Activated B cell treated with CpG ODN at 0.5 μM for 24 hours (primary cell): ENCODE measurements around the gene ILDR2. TPM values are rescaled to one million over a fixed set of nuclear protein-coding genes. Genes with fewer than 3 reads are reported as not detected.

Experiments
- ATAC-seq: fragments of 200-7000 bp; cut with Tn5 transposase; one replicate; pipeline ENCODE4 v1.10.0; 2021; ENCODE audit warnings: low read depth, mild to moderate bottlenecking, moderate library complexity
- CTCF ChIA-PET: fragments of 350-600 bp; sonication (Branson Sonifier 250); formaldehyde crosslinking; loops from one replicate; lab custom pipeline; 2021; ENCODE audit warnings: antibody characterized with exemption; lab: Charles Lee
- POLR2A ChIA-PET: fragments of 350-600 bp; sonication (Branson Sonifier 250); formaldehyde crosslinking; loops from one replicate; lab custom pipeline; 2021; ENCODE audit warnings: antibody characterized with exemption; lab: Charles Lee
- DNase-seq: peaks from one replicate; pipeline ENCODE4 v3.0.0; 2022
- H3K27ac Mint-ChIP-seq: one replicate; pipeline ENCODE4 v1.8.0; 2020; ENCODE audit warnings: mixed read lengths
- H3K27me3 Mint-ChIP-seq: one replicate; pipeline ENCODE4 v1.8.0; 2021; ENCODE audit warnings: mixed read lengths
- H3K36me3 Mint-ChIP-seq: one replicate; pipeline ENCODE4 v1.8.0; 2021; ENCODE audit warnings: low read depth, mixed read lengths
- H3K4me1 Mint-ChIP-seq: one replicate; pipeline ENCODE4 v1.8.0; 2021; ENCODE audit warnings: mixed read lengths
- H3K4me3 Mint-ChIP-seq: one replicate; pipeline ENCODE4 v1.8.0; 2020; ENCODE audit warnings: mild to moderate bottlenecking, mixed read lengths
- H3K9me3 Mint-ChIP-seq: one replicate; pipeline ENCODE4 v1.8.0; 2020; ENCODE audit warnings: mixed read lengths
- intact Hi-C: fragments of 100-400 bp; cut with micrococcal nuclease; formaldehyde crosslinking; loops from one replicate; pipeline ENCODE4 v1.15.1; 2024
- total RNA-seq: library from RNA; stranded (reverse); gene quantifications from 2 replicates; pipeline ENCODE4 v1.2.3, GENCODE V29; 2022
- TF ChIP-seq, protein P1 (sequence below): fragments of 200-600 bp; IDR thresholded peaks from one replicate; pipeline ENCODE4 v1.8.0; 2022; ENCODE audit warnings: antibody characterized with exemption, mild to moderate bottlenecking

ILDR2 gene
- total RNA-seq, 1 donor from 2014 or later: 1.00 TPM

DNA sequence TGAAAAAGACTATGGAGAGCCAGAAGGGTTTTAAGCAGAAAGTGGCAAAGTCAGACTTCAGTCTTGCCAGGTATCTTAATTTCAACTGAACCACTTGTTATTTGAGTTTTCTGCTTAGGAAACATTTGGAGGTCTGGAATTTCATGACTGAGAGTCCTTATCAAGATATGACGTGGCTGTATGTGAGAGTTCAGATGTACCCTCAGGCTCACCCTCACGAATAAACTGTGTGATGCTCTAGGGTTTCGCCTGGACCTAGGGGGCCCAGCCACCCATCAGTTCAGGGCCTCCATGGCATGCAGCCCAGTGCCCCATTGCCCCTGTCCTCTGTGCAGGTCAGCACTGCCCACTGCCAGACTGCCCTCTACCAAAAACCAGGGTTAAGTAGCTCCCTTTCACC is 68.7 kb downstream of the ILDR2 start:
- H3K27ac Mint-ChIP-seq: no peak overlapping the region
- H3K36me3 Mint-ChIP-seq: no peaks in the 10 kb centered on the region
- ChIA-PET CTCF (interaction anchor here (1.6 to 14.5 kb wide), 2 partner anchors 69 to 151 kb away, joined by 3 to 700 read pairs; partner anchors contain the start of gene ILDR2), POLR2A (no interaction called here)
- intact Hi-C loops: no loop called here
- DNase-seq: no peak
- TF ChIP-seq, protein P1, sequence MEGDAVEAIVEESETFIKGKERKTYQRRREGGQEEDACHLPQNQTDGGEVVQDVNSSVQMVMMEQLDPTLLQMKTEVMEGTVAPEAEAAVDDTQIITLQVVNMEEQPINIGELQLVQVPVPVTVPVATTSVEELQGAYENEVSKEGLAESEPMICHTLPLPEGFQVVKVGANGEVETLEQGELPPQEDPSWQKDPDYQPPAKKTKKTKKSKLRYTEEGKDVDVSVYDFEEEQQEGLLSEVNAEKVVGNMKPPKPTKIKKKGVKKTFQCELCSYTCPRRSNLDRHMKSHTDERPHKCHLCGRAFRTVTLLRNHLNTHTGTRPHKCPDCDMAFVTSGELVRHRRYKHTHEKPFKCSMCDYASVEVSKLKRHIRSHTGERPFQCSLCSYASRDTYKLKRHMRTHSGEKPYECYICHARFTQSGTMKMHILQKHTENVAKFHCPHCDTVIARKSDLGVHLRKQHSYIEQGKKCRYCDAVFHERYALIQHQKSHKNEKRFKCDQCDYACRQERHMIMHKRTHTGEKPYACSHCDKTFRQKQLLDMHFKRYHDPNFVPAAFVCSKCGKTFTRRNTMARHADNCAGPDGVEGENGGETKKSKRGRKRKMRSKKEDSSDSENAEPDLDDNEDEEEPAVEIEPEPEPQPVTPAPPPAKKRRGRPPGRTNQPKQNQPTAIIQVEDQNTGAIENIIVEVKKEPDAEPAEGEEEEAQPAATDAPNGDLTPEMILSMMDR: no peak
- H3K4me1 Mint-ChIP-seq: peaks cover 23% of the 10 kb centered on the region
- ATAC-seq: no peak
- no peaks in the 10 kb centered on the region for H3K27me3 Mint-ChIP-seq
- H3K9me3 Mint-ChIP-seq: peaks cover 4% of the 10 kb centered on the region
- no peak overlapping the region for H3K4me3 Mint-ChIP-seq

DNA sequence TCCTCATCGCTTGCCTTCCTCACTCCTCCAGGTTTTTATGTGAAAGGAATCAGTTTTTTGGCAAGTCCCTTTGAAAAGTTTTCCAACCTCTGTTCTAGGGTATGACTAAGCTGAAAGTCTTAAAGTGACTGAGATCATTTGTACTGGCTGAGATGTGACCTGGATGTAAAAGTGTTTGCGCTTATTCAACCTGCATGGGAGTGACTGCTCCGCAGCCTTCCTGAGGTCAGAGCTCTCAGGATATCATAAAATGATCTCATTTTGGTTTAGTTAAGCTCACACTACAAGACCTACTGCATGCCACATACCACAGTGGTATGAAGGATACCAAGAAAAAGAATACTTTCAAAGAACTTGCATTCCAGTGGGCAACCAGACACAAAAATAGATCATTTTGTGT is 69.4 kb downstream of the ILDR2 start:
- H3K4me3 Mint-ChIP-seq: no peak overlapping the region
- no peaks in the 10 kb centered on the region for H3K9me3 Mint-ChIP-seq
- H3K4me1 Mint-ChIP-seq: peaks cover 26% of the 10 kb centered on the region
- DNase-seq (no peak), ATAC-seq (no peak)
- ChIA-PET CTCF (interaction anchor here (1.6 to 14.5 kb wide), 2 partner anchors 70 to 152 kb away, joined by 3 to 700 read pairs; partner anchors contain the start of gene ILDR2), POLR2A (no interaction called here)
- no peak overlapping the region for H3K27ac Mint-ChIP-seq
- intact Hi-C loops: no loop called here
- H3K27me3 Mint-ChIP-seq: no peaks in the 10 kb centered on the region
- TF ChIP-seq, protein P1: no peak
- no peaks in the 10 kb centered on the region for H3K36me3 Mint-ChIP-seq

DNA sequence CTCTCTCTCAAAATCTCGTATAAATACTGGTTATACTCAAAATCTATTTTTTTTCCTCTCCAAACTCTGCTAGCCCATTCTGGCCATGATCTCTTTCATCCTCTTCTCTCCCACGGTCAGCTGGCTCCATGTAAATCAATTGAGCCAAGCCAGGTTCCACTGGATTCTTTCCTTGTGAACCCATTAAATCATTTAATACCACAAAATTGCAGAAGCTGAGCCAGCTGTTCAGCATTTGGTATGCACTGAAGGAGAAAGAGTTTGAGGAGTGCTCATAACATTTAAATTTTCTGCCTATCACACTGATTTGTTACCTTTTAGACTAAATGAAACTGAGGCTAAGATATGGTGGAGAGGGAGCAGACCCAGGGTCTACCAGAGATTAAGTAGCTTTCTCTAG is 70.2 kb downstream of the ILDR2 start:
- Mint-ChIP-seq H3K9me3 (no peaks in the 10 kb centered on the region), H3K27ac (no peak overlapping the region), H3K4me1 (peaks cover 26% of the 10 kb centered on the region), H3K4me3 (no peak overlapping the region), H3K36me3 (no peaks in the 10 kb centered on the region), H3K27me3 (no peaks in the 10 kb centered on the region)
- TF ChIP-seq, protein P1: no peak
- intact Hi-C loops: no loop called here
- POLR2A ChIA-PET: no interaction called here
- CTCF ChIA-PET: interaction anchor here (14.5 kb wide), 1 partner anchor 153 kb away, joined by 700 read pairs; no protein-coding TSS in a partner anchor
- ATAC-seq (no peak), DNase-seq (no peak)

DNA sequence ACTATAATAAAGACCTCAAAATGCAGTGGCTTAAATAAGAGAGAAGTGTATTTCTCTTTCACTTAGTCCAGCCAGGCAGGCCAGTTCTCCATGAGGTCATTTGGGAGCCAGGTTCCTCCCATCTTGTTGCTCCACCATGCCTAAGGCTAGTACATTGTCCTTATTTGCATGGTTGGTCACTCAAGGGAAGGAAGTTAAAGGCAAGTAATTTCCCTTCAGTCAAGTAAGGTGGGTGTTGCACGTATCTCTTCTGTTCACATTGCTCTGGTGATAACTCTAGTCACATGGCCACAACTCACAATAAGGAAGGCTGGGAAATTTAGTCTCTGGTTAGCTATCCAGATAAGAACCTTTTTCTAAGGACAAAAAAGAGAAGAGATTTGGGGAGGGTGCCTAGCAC is 72.1 kb downstream of the ILDR2 start:
- H3K9me3 Mint-ChIP-seq: no peaks in the 10 kb centered on the region
- peaks cover 4% of the 10 kb centered on the region for H3K27me3 Mint-ChIP-seq
- H3K27ac Mint-ChIP-seq: no peak overlapping the region
- peaks cover 26% of the 10 kb centered on the region for H3K4me1 Mint-ChIP-seq
- POLR2A ChIA-PET: interaction anchor here (0.6 kb wide), 1 partner anchor 81 kb away, joined by 3 read pairs; no protein-coding TSS in a partner anchor
- DNase-seq: no peak
- H3K4me3 Mint-ChIP-seq: no peak overlapping the region
- intact Hi-C loops: no loop called here
- TF ChIP-seq, protein P1: no peak
- CTCF ChIA-PET: interaction anchor here (14.5 kb wide), 1 partner anchor 155 kb away, joined by 700 read pairs; no protein-coding TSS in a partner anchor
- ATAC-seq: no peak
- no peaks in the 10 kb centered on the region for H3K36me3 Mint-ChIP-seq

DNA sequence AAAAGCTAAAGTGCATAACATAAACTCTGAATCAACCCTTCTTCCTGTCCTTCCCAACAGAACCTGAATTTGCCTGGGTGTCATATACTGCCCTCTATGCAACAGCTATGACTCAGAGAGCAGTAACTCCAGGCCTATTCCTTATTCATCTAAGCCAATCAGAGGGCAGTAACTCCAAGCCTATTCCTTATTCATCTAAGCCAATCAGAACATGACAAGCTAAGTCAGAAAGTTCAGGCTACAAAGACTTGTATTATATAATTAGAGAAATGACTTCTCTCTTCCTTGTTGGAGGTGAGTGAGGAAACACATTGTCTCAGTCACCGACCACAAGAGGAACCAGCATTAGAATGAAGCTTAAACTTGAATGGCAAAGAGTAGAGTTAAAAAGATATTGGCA is 73.1 kb downstream of the ILDR2 start:
- Mint-ChIP-seq H3K9me3 (peaks cover 2% of the 10 kb centered on the region), H3K4me3 (no peak overlapping the region), H3K27me3 (peaks cover 9% of the 10 kb centered on the region), H3K4me1 (peaks cover 20% of the 10 kb centered on the region), H3K36me3 (no peaks in the 10 kb centered on the region), H3K27ac (no peak overlapping the region)
- POLR2A ChIA-PET: interaction anchor here (0.6 to 1.0 kb wide), 2 partner anchors 23 to 63 kb away, joined by 3 read pairs; partner anchors contain the start of gene POGK
- intact Hi-C loops: no loop called here
- ATAC-seq (no peak), DNase-seq (no peak)
- TF ChIP-seq, protein P1: no peak
- CTCF ChIA-PET: interaction anchor here (1.1 to 1.2 kb wide), 2 partner anchors 8 to 157 kb away, joined by 3 to 5 read pairs; no protein-coding TSS in a partner anchor
